ENCODE measurements around the gene PGF. TPM values are rescaled to one million over a fixed set of nuclear protein-coding genes. Genes with fewer than 3 reads are reported as not detected.

Gene PGF
- total and polyA plus RNA-seq, 2 of the 13 experiments (the other 11 are each of a cell fraction or from before 2014, with no cell fraction given), result 10.7 to 27.5 TPM

DNA sequence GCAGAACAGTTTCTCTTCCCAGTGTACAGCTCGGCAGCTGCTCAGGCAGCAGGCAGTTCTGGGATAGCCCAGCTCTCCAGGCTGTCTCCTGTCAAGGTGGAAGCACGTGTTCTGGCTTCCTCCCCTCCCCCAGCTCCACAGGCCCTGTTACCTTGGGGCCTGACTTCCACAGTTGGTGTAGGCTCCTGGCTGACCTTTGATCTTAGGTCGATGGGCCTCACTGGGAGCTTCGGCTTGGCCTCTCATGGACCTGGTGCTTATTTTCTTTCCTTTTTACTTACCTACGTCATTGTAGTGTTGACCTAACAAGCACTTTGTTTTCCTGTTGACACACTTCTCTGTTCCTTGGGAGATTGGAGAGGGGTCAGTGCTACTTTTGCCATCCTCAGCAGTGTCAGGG lies 56.7 kb downstream of the PGF start (continued):
- TF ChIP-seq, protein P1, sequence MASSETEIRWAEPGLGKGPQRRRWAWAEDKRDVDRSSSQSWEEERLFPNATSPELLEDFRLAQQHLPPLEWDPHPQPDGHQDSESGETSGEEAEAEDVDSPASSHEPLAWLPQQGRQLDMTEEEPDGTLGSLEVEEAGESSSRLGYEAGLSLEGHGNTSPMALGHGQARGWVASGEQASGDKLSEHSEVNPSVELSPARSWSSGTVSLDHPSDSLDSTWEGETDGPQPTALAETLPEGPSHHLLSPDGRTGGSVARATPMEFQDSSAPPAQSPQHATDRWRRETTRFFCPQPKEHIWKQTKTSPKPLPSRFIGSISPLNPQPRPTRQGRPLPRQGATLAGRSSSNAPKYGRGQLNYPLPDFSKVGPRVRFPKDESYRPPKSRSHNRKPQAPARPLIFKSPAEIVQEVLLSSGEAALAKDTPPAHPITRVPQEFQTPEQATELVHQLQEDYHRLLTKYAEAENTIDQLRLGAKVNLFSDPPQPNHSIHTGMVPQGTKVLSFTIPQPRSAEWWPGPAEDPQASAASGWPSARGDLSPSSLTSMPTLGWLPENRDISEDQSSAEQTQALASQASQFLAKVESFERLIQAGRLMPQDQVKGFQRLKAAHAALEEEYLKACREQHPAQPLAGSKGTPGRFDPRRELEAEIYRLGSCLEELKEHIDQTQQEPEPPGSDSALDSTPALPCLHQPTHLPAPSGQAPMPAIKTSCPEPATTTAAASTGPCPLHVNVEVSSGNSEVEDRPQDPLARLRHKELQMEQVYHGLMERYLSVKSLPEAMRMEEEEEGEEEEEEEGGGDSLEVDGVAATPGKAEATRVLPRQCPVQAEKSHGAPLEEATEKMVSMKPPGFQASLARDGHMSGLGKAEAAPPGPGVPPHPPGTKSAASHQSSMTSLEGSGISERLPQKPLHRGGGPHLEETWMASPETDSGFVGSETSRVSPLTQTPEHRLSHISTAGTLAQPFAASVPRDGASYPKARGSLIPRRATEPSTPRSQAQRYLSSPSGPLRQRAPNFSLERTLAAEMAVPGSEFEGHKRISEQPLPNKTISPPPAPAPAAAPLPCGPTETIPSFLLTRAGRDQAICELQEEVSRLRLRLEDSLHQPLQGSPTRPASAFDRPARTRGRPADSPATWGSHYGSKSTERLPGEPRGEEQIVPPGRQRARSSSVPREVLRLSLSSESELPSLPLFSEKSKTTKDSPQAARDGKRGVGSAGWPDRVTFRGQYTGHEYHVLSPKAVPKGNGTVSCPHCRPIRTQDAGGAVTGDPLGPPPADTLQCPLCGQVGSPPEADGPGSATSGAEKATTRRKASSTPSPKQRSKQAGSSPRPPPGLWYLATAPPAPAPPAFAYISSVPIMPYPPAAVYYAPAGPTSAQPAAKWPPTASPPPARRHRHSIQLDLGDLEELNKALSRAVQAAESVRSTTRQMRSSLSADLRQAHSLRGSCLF (CRISPR knock-in tag; IDR thresholded peaks at IDR 0.05; ENCODE audit: borderline replicate concordance), result no peak
- TF ChIP-seq ZSCAN12 (CRISPR knock-in tag; IDR thresholded peaks at IDR 0.05), result no peak
- TF ChIP-seq ZNF570 (CRISPR knock-in tag; IDR thresholded peaks at IDR 0.05; ENCODE audit: borderline replicate concordance), result no peak
- peak; percentile 92 for TF ChIP-seq ZFY (CRISPR knock-in tag; IDR thresholded peaks at IDR 0.05)
- TF ChIP-seq, protein P2, sequence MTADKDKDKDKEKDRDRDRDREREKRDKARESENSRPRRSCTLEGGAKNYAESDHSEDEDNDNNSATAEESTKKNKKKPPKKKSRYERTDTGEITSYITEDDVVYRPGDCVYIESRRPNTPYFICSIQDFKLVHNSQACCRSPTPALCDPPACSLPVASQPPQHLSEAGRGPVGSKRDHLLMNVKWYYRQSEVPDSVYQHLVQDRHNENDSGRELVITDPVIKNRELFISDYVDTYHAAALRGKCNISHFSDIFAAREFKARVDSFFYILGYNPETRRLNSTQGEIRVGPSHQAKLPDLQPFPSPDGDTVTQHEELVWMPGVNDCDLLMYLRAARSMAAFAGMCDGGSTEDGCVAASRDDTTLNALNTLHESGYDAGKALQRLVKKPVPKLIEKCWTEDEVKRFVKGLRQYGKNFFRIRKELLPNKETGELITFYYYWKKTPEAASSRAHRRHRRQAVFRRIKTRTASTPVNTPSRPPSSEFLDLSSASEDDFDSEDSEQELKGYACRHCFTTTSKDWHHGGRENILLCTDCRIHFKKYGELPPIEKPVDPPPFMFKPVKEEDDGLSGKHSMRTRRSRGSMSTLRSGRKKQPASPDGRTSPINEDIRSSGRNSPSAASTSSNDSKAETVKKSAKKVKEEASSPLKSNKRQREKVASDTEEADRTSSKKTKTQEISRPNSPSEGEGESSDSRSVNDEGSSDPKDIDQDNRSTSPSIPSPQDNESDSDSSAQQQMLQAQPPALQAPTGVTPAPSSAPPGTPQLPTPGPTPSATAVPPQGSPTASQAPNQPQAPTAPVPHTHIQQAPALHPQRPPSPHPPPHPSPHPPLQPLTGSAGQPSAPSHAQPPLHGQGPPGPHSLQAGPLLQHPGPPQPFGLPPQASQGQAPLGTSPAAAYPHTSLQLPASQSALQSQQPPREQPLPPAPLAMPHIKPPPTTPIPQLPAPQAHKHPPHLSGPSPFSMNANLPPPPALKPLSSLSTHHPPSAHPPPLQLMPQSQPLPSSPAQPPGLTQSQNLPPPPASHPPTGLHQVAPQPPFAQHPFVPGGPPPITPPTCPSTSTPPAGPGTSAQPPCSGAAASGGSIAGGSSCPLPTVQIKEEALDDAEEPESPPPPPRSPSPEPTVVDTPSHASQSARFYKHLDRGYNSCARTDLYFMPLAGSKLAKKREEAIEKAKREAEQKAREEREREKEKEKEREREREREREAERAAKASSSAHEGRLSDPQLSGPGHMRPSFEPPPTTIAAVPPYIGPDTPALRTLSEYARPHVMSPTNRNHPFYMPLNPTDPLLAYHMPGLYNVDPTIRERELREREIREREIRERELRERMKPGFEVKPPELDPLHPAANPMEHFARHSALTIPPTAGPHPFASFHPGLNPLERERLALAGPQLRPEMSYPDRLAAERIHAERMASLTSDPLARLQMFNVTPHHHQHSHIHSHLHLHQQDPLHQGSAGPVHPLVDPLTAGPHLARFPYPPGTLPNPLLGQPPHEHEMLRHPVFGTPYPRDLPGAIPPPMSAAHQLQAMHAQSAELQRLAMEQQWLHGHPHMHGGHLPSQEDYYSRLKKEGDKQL (CRISPR knock-in tag; IDR thresholded peaks at IDR 0.05; ENCODE audit: low read depth), result peak; percentile 73; the same call in 1 of the 2 replicates
- peak; percentile 48; the same call in 1 of the 2 replicates for TF ChIP-seq GATAD1 (CRISPR knock-in tag; IDR thresholded peaks at IDR 0.05)
- no peak for TF ChIP-seq ARID2 (CRISPR knock-in tag; IDR thresholded peaks at IDR 0.05; ENCODE audit: borderline replicate concordance)
- TF ChIP-seq, protein P3, sequence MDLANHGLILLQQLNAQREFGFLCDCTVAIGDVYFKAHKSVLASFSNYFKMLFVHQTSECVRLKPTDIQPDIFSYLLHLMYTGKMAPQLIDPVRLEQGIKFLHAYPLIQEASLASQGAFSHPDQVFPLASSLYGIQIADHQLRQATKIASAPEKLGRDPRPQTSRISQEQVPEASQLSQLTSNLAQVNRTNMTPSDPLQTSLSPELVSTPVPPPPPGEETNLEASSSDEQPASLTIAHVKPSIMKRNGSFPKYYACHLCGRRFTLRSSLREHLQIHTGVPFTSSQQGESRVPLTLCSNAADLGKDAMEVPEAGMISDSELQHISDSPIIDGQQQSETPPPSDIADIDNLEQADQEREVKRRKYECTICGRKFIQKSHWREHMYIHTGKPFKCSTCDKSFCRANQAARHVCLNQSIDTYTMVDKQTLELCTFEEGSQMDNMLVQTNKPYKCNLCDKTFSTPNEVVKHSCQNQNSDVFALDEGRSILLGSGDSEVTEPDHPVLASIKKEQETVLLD (CRISPR knock-in tag; IDR thresholded peaks at IDR 0.05; ENCODE audit: low read depth), result no peak
- TF ChIP-seq NFE2L2 (IDR thresholded peaks at IDR 0.05; ENCODE audit: low read length), result no peak
- no peak for TF ChIP-seq ZKSCAN8 (CRISPR knock-in tag; IDR thresholded peaks at IDR 0.05; ENCODE audit: borderline replicate concordance)
- no peak for TF ChIP-seq ZNF10 (CRISPR knock-in tag; IDR thresholded peaks at IDR 0.05; ENCODE audit: borderline replicate concordance, low read depth)
- TF ChIP-seq SMAD9 (CRISPR knock-in tag; IDR thresholded peaks at IDR 0.05), result no peak
- TF ChIP-seq, protein P4, sequence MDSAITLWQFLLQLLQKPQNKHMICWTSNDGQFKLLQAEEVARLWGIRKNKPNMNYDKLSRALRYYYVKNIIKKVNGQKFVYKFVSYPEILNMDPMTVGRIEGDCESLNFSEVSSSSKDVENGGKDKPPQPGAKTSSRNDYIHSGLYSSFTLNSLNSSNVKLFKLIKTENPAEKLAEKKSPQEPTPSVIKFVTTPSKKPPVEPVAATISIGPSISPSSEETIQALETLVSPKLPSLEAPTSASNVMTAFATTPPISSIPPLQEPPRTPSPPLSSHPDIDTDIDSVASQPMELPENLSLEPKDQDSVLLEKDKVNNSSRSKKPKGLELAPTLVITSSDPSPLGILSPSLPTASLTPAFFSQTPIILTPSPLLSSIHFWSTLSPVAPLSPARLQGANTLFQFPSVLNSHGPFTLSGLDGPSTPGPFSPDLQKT (CRISPR knock-in tag; IDR thresholded peaks at IDR 0.05; ENCODE audit: borderline replicate concordance), result no peak
- peak; percentile 58; the same call in 1 of the 2 replicates for TF ChIP-seq MIXL1 (CRISPR knock-in tag; IDR thresholded peaks at IDR 0.05)
- peak; percentile 83 for TF ChIP-seq ZSCAN21 (CRISPR knock-in tag; IDR thresholded peaks at IDR 0.05; ENCODE audit: borderline replicate concordance)
- no peak; the same call in 1 of the 2 replicates for TF ChIP-seq ZNF558 (CRISPR knock-in tag; IDR thresholded peaks at IDR 0.05; ENCODE audit: borderline replicate concordance)
- TF ChIP-seq MAFG (CRISPR knock-in tag; IDR thresholded peaks at IDR 0.05), result no peak
- TF ChIP-seq PCBP2 (optimal IDR thresholded peaks at IDR 0.05; ENCODE audit: low read depth, low read length, poor library complexity, severe bottlenecking), result no peak
